GM21717 (cell line): Measurements from ENCODE around the gene ROCK2.

Experiments
- ATAC-seq: cut with Tn5 transposase; IDR thresholded peaks from one replicate; pipeline ENCODE4 v1.9.1; 2021; ENCODE audit warnings: mild to moderate bottlenecking, moderate library complexity; ENCODE audit not compliant: unreplicated experiment

The ROCK2 gene

GRCh38 chr2:11344342-11344955 lies at the start of gene ROCK2:
Gene ROCK2, minus strand, starts transcription at chr2:11344636. Its CDS starts 500 bp downstream, at chr2:11344136.
- ATAC-seq = peak; percentile 58

- ATAC-seq = no peak
These were observed 49.3 kb upstream of the ROCK2 start for GRCh38 chr2:11393711-11394236.

- no peak for ATAC-seq
These were observed 47.5 kb upstream of the ROCK2 start for GRCh38 chr2:11391942-11392266.

GRCh38 chr2:11390399-11390658 lies 45.9 kb upstream of the ROCK2 start:
- no peak for ATAC-seq

- no peak for ATAC-seq
These were observed 45.3 kb upstream of the ROCK2 start for GRCh38 chr2:11389551-11390398.

- no peak for ATAC-seq
These were observed 44.6 kb upstream of the ROCK2 start for GRCh38 chr2:11389052-11389420.

GRCh38 chr2:11388262-11389051 lies 44.0 kb upstream of the ROCK2 start:
- ATAC-seq = no peak

GRCh38 chr2:11387843-11388242 lies 43.4 kb upstream of the ROCK2 start:
- no peak for ATAC-seq

GRCh38 chr2:11387100-11387390 lies 42.6 kb upstream of the ROCK2 start:
- no peak for ATAC-seq

- ATAC-seq = no peak
These were observed 41.4 kb upstream of the ROCK2 start for GRCh38 chr2:11385847-11386246.

GRCh38 chr2:11385216-11385615 lies 40.8 kb upstream of the ROCK2 start:
- ATAC-seq = no peak

- no peak for ATAC-seq
These were observed 35.1 kb upstream of the ROCK2 start for GRCh38 chr2:11379558-11379957.

- peak; percentile 95 for ATAC-seq
These were observed 33.6 kb upstream of the ROCK2 start for GRCh38 chr2:11377928-11378545.

GRCh38 chr2:11376071-11376470 lies 31.6 kb upstream of the ROCK2 start:
- no peak for ATAC-seq

- no peak for ATAC-seq
These were observed 31.2 kb upstream of the ROCK2 start for GRCh38 chr2:11375689-11376027.

- ATAC-seq = no peak
These were observed 30.7 kb upstream of the ROCK2 start for GRCh38 chr2:11375025-11375688.

- no peak for ATAC-seq
These were observed 28.7 kb upstream of the ROCK2 start for GRCh38 chr2:11373096-11373495.

- ATAC-seq = no peak
These were observed 26.9 kb upstream of the ROCK2 start for GRCh38 chr2:11371092-11371937.

- no peak for ATAC-seq
These were observed 26.1 kb upstream of the ROCK2 start for GRCh38 chr2:11370377-11371091.
